Astrocyte of the cerebellum (primary cell): ENCODE data around the gene NIT2.
A peak's percentile ranks its signal among the peaks of the same experiment; 100 is the strongest.

Source experiments
- DNase-seq: peaks from one replicate; pipeline ENCODE4 v3.0.0-alpha.2; 2011; ENCODE audit warnings: low read depth
- H3K4me3 ChIP-seq: 2 replicates; pipeline ENCODE4 v1.5.1; 2011; ENCODE audit warnings: mild to moderate bottlenecking, low read depth, low read length, moderate library complexity
- in situ Hi-C: cut with HindIII; loops from 2 replicates; pipeline ENCODE4 v1.10.0; 2017; ENCODE audit warnings: low sequenced_read_pairs
- TF ChIP-seq, protein P1 (sequence below): IDR thresholded peaks from 2 replicates; pipeline ENCODE4 v1.5.1; 2012; ENCODE audit warnings: low read length, low read depth, moderate library complexity, mild to moderate bottlenecking; ENCODE audit errors: missing control alignments

Gene NIT2

DNA sequence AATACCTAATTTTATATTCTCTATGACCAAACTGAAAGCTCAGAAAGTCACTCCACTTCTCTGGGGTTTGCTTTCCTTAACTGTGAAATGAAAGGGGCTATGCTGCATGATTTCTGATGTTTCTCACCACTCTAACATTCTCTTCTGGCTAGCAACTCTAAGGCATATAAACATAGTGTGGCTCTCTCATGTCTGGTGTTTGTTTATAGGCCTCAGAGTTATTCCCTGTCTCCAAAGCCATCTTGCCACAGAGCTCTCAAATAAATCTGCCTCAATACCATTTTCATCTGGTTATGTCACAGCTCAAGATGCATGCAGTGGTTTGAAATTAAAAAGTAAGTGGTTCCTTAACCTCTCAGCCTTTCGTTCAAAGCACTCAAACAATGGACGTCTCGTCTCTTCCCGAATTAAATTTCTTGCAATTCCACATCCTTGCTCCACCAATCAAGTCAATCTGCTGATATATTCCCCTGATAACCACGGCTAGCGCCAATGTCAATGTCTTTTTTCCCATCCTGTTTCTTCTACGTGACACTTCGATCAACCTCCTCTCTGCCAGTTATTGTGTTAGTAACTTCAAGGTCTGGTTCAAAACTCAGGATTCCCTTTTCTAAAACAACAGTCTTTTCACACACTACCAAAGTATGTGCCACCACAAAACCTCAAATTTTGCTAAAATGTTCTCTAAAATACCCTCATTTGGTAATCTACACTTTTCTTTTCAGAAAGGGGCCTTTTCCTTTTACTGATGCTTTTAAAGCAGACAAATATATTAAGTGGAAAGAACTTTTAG is 50.4 kb downstream of the NIT2 start:
- TF ChIP-seq, protein P1, sequence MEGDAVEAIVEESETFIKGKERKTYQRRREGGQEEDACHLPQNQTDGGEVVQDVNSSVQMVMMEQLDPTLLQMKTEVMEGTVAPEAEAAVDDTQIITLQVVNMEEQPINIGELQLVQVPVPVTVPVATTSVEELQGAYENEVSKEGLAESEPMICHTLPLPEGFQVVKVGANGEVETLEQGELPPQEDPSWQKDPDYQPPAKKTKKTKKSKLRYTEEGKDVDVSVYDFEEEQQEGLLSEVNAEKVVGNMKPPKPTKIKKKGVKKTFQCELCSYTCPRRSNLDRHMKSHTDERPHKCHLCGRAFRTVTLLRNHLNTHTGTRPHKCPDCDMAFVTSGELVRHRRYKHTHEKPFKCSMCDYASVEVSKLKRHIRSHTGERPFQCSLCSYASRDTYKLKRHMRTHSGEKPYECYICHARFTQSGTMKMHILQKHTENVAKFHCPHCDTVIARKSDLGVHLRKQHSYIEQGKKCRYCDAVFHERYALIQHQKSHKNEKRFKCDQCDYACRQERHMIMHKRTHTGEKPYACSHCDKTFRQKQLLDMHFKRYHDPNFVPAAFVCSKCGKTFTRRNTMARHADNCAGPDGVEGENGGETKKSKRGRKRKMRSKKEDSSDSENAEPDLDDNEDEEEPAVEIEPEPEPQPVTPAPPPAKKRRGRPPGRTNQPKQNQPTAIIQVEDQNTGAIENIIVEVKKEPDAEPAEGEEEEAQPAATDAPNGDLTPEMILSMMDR = no peak
- no peak for DNase-seq
- in situ Hi-C loops = no loop called here
- no peak overlapping the region for H3K4me3 ChIP-seq

GRCh38 chr3:100386437-100387074 is 52.0 kb downstream of the NIT2 start:
- no peak overlapping the region for H3K4me3 ChIP-seq
- in situ Hi-C loops = no loop called here
- DNase-seq = no peak
- TF ChIP-seq, protein P1 = no peak

DNA sequence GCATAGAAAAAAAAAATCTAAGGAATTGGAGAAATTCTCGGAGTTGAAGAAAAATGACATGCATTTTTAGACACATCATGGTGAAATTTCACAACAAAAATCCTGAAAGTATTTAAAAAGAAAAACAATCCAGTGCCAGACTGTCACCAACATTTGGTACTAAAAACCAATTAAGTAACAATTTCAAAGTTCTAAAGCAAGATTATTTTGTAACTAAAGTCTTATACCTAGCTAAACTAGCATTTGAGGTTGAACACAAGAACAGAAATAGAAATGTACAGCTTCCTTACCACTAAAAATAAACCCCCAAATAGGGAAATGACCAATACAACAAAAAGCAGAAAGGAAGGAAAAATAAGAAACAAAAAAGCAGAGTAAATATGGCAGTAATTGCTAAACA is 54.5 kb downstream of the NIT2 start:
- no peak overlapping the region for H3K4me3 ChIP-seq
- TF ChIP-seq, protein P1 = no peak
- DNase-seq = no peak
- in situ Hi-C loops = no loop called here

DNA sequence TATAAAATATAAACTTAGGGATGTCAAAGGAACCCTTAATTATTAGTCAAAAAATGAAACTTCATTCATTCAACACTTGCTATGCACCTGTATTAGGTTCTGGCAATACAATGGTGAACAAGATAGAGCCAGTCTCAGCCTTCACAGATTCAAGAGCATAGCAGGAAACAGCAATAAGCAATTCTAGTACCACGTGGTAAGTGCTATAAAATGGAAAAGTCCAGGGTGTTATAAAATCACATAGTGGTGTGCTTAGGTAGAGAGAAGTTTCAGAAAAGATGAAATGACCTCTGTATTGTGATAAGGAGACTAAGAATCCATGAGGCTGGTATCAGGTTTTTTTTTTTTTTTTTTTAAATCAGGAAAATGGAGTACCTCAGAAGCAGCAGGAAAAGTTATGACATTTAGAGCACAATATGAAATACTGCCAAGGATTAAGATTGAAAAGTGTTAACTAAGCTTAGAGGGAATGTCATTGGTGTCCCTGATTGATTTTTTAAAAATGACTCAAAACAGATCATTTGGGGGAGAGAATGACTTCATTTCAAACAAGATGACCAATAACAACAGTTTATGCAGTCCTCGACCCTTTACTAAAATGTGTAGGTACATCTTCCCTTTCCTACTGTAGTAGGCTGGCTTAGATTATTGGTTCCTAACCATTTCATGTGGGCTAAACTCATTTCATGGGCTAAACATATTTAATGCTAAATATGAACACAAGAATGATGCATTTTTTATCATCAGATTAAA is 61.3 kb downstream of the NIT2 start:
- TF ChIP-seq, protein P1 = no peak
- in situ Hi-C loops = no loop called here

GRCh38 chr3:100396967-100397366 is 62.4 kb downstream of the NIT2 start:
- in situ Hi-C loops = no loop called here
- TF ChIP-seq, protein P1 = no peak
- H3K4me3 ChIP-seq = no peak overlapping the region
- no peak for DNase-seq

More for the DNA sequence above, 61.3 kb downstream of the NIT2 start:
- no peak overlapping the region for H3K4me3 ChIP-seq
- no peak for DNase-seq

GRCh38 chr3:100399341-100400071 is 64.9 kb downstream of the NIT2 start:
- DNase-seq = no peak
- in situ Hi-C loops = no loop called here
- H3K4me3 ChIP-seq = peak overlapping the region; percentile 86
- TF ChIP-seq, protein P1 = no peak
